NCI-H1105 (cell line): ENCODE data around the gene WLS.
"Not testable (repeated sequence)": the region's sequence is repeated elsewhere in the genome, so short reads cannot be mapped to it uniquely, and the experiment has no call there.

Experiments
- DNase-seq: peaks from one replicate; lab custom pipeline; 2025; lab: John Stamatoyannopoulos, UW

WLS gene

GRCh38 chr1:68199603-68200002 lies 32.7 kb downstream of the WLS start:
- DNase-seq: no peak

GRCh38 chr1:68198752-68199151 lies 33.6 kb downstream of the WLS start:
- no peak for DNase-seq

GRCh38 chr1:68197891-68198290 lies 34.4 kb downstream of the WLS start:
- DNase-seq: peak; percentile 55

- DNase-seq: no peak
These were observed 34.9 kb downstream of the WLS start for GRCh38 chr1:68197461-68197860.

- DNase-seq: no peak
These were observed 35.6 kb downstream of the WLS start for GRCh38 chr1:68196676-68197075.

GRCh38 chr1:68191717-68192116 lies 40.6 kb downstream of the WLS start:
- no peak for DNase-seq

GRCh38 chr1:68188644-68189340 lies 43.5 kb downstream of the WLS start:
- DNase-seq: no peak

GRCh38 chr1:68188060-68188538 lies 44.2 kb downstream of the WLS start:
- no peak for DNase-seq

GRCh38 chr1:68185743-68186142 lies 46.6 kb downstream of the WLS start:
- DNase-seq: no peak

- no peak for DNase-seq
These were observed 48.4 kb downstream of the WLS start for GRCh38 chr1:68183895-68184294.

GRCh38 chr1:68181165-68181556 lies 51.2 kb downstream of the WLS start:
- no peak for DNase-seq

GRCh38 chr1:68180441-68181164 lies 51.7 kb downstream of the WLS start:
- no peak for DNase-seq

- DNase-seq: no peak
These were observed 53.4 kb downstream of the WLS start for GRCh38 chr1:68178821-68179490.

- peak; percentile 95 for DNase-seq
These were observed 56.5 kb downstream of the WLS start for GRCh38 chr1:68175621-68176398.

- no peak for DNase-seq
These were observed 57.6 kb downstream of the WLS start for GRCh38 chr1:68174738-68175113.

GRCh38 chr1:68173936-68174737 lies 58.2 kb downstream of the WLS start:
- peak; percentile 34 for DNase-seq

- peak; percentile 53 for DNase-seq
These were observed 58.9 kb downstream of the WLS start for GRCh38 chr1:68173283-68173935.

GRCh38 chr1:68171795-68172194 lies 60.5 kb downstream of the WLS start:
- not testable (repeated sequence) for DNase-seq

- no peak for DNase-seq
These were observed 63.7 kb downstream of the WLS start for GRCh38 chr1:68168545-68169171.

GRCh38 chr1:68167211-68167610 lies 65.1 kb downstream of the WLS start:
- no peak for DNase-seq
